PFSK-1 (cell line): ENCODE measurements around the gene LUZP2.

ENCODE experiments used
- POLR2AphosphoS5 ChIP-seq: IDR thresholded peaks from 2 replicates; pipeline ENCODE4 v1.6.1; 2012; ENCODE audit warnings: low read depth, mild to moderate bottlenecking, control low read depth, low read length, moderate library complexity
- REST ChIP-seq, 2 experiments: IDR thresholded peaks; 2 replicates each; pipeline versions ENCODE4 v1.6.1 to v1.8.0; 2011 to 2012; ENCODE audit warnings: low read depth in 2 of 2, low read length in 2 of 2, control low read depth in 1 of 2, inconsistent platforms in 1 of 2, mild to moderate bottlenecking in 1 of 2, moderate library complexity in 1 of 2; ENCODE audit not compliant: insufficient read depth in 1 of 2
- SIN3A ChIP-seq: IDR thresholded peaks from 2 replicates; pipeline ENCODE4 v1.6.1; 2012; ENCODE audit warnings: mild to moderate bottlenecking, low read length, moderate library complexity, borderline replicate concordance; ENCODE audit not compliant: insufficient read depth
- TAF1 ChIP-seq: IDR thresholded peaks from 2 replicates; pipeline ENCODE4 v1.6.1; 2012; ENCODE audit warnings: low read length, control low read depth, borderline replicate concordance; ENCODE audit not compliant: insufficient read depth

- TF ChIP-seq REST (IDR thresholded peaks at IDR 0.05; ENCODE audit: insufficient read depth in 1 of 2, low read depth in 2 of 2, low read length in 2 of 2) (no peak), POLR2AphosphoS5 (no peak), TAF1 (no peak), SIN3A (no peak)
Observed at GRCh38 chr11:24585192-24585591, 88.3 kb downstream of the LUZP2 start.
